ENCODE measurements around the gene ANKH. TPM values are rescaled to one million over a fixed set of nuclear protein-coding genes. Genes with fewer than 3 reads are reported as not detected.

Gene ANKH
- total and polyA plus RNA-seq, 2 donors (not counting 1 experiment from before 2014, with no cell fraction given): 13.7 to 71.1 TPM

- ATAC-seq (ENCODE audit: low read depth): no peak
- Mint-ChIP-seq H3K9me3 (ENCODE audit: insufficient read depth) (no peaks in the 10 kb centered on the region), H3K27me3 (peaks cover 43% of the 10 kb centered on the region), H3K4me1 (no peaks in the 10 kb centered on the region), H3K27ac (no peak overlapping the region), H3K4me3 (no peak overlapping the region)
- Histone ChIP-seq H3K9me3 (ENCODE audit: control extremely low read depth in 1 of 3, control insufficient read depth in 2 of 3, insufficient read depth in 1 of 3, low read length in 2 of 3) (no peaks in the 10 kb centered on the region), H3K4me1 (ENCODE audit: control insufficient read depth in 2 of 2, insufficient read depth in 2 of 2, low read length in 2 of 2) (no peaks in the 10 kb centered on the region), H3K4me3 (ENCODE audit: control extremely low read depth in 1 of 5, extremely low read depth in 1 of 5, insufficient read depth in 1 of 5, low read depth in 2 of 5, low read length in 4 of 5) (no peak overlapping the region), H3K27me3 (replicated peaks in 1 of 4; ENCODE audit: control extremely low read depth in 1 of 4, control insufficient read depth in 3 of 4, insufficient read depth in 4 of 4, low read length in 3 of 4) (peaks cover 0 to 4% (median 0%) of the 10 kb centered on the region in 4 experiments), H3K36me3 (replicated peaks in 1 of 2; ENCODE audit: control extremely low read depth in 1 of 2, control insufficient read depth in 1 of 2, extremely low read depth in 1 of 2, insufficient read depth in 2 of 2, low read length in 1 of 2) (no peaks in the 10 kb centered on the region), H3K27ac (ENCODE audit: low read length in 2 of 2) (no peak overlapping the region), H3K4me2 (replicated peaks; ENCODE audit: low read depth, low read length, poor library complexity, severe bottlenecking) (no peak overlapping the region), H3K79me2 (ENCODE audit: control insufficient read depth, insufficient read depth, low read length) (no peaks in the 10 kb centered on the region), H3K9ac (ENCODE audit: low read length) (no peak overlapping the region), H4K20me1 (ENCODE audit: control insufficient read depth, insufficient read depth, low read length, poor library complexity, severe bottlenecking) (no peaks in the 10 kb centered on the region), H2AFZ (ENCODE audit: insufficient read depth, low read depth, low read length, poor library complexity, severe bottlenecking) (no peak overlapping the region)
- CTCF ChIA-PET: no interaction called here
- POLR2A ChIA-PET: no interaction called here
- intact Hi-C loops (cut with micrococcal nuclease): no loop called here
- DNase-seq: no peak
- no peak for TF ChIP-seq CTCF (IDR thresholded peaks at IDR 0.05)
- TF ChIP-seq EZH2 (IDR thresholded peaks at IDR 0.05; ENCODE audit: borderline replicate concordance, insufficient read depth, low read depth, low read length, poor library complexity, severe bottlenecking): no peak
- 95% methylated on average over 2 of the region's 7 CpGs for WGBS (ENCODE audit: insufficient coverage)
These were observed 40.6 kb upstream of the ANKH start for GRCh38 chr5:14912206-14912605.

GRCh38 chr5:14909369-14909768 lies 37.8 kb upstream of the ANKH start:
- H3K4me3 ChIP-seq (ENCODE audit: control extremely low read depth in 1 of 5, extremely low read depth in 1 of 5, insufficient read depth in 1 of 5, low read depth in 2 of 5, low read length in 4 of 5): no peak overlapping the region
- 100% methylated on average over 1 of the region's 2 CpGs for WGBS (ENCODE audit: insufficient coverage)
- Mint-ChIP-seq H3K27ac (no peak overlapping the region), H3K4me1 (no peaks in the 10 kb centered on the region), H3K9me3 (ENCODE audit: insufficient read depth) (no peaks in the 10 kb centered on the region), H3K4me3 (no peak overlapping the region), H3K27me3 (peaks cover 40% of the 10 kb centered on the region)
- intact Hi-C loops (cut with micrococcal nuclease): no loop called here
- no peaks in the 10 kb centered on the region for H3K9me3 ChIP-seq (ENCODE audit: control extremely low read depth in 1 of 3, control insufficient read depth in 2 of 3, insufficient read depth in 1 of 3, low read length in 2 of 3)
- CTCF ChIA-PET: no interaction called here
- DNase-seq: no peak
- no peaks in the 10 kb centered on the region for H3K4me1 ChIP-seq (ENCODE audit: control insufficient read depth in 2 of 2, insufficient read depth in 2 of 2, low read length in 2 of 2)
- no peaks in the 10 kb centered on the region for H3K79me2 ChIP-seq (ENCODE audit: control insufficient read depth, insufficient read depth, low read length)
- TF ChIP-seq EZH2 (IDR thresholded peaks at IDR 0.05; ENCODE audit: borderline replicate concordance, insufficient read depth, low read depth, low read length, poor library complexity, severe bottlenecking): no peak
- TF ChIP-seq CTCF (IDR thresholded peaks at IDR 0.05): no peak
- POLR2A ChIA-PET: no interaction called here
- H3K36me3 ChIP-seq (replicated peaks in 1 of 2; ENCODE audit: control extremely low read depth in 1 of 2, control insufficient read depth in 1 of 2, extremely low read depth in 1 of 2, insufficient read depth in 2 of 2, low read length in 1 of 2): no peaks in the 10 kb centered on the region
- H3K4me2 ChIP-seq (replicated peaks; ENCODE audit: low read depth, low read length, poor library complexity, severe bottlenecking): no peak overlapping the region
- no peak overlapping the region for H3K9ac ChIP-seq (ENCODE audit: low read length)
- H3K27me3 ChIP-seq (replicated peaks in 1 of 4; ENCODE audit: control extremely low read depth in 1 of 4, control insufficient read depth in 3 of 4, insufficient read depth in 4 of 4, low read length in 3 of 4): peaks cover 0 to 7% (median 0%) of the 10 kb centered on the region in 4 experiments
- ATAC-seq (ENCODE audit: low read depth): no peak
- H3K27ac ChIP-seq (ENCODE audit: low read length in 2 of 2): no peak overlapping the region
- H4K20me1 ChIP-seq (ENCODE audit: control insufficient read depth, insufficient read depth, low read length, poor library complexity, severe bottlenecking): no peaks in the 10 kb centered on the region
- H2AFZ ChIP-seq (ENCODE audit: insufficient read depth, low read depth, low read length, poor library complexity, severe bottlenecking): no peak overlapping the region
